Ovary (tissue), 9 donors: Measurements from ENCODE around the gene NATD1. TPM values are rescaled to one million over a fixed set of nuclear protein-coding genes. Genes with fewer than 3 reads are reported as not detected.
"Not testable (repeated sequence)": the region's sequence is repeated elsewhere in the genome, so short reads cannot be mapped to it uniquely, and the experiment has no call there.

Experiments used
- DNase-seq, 5 donors: peaks; one replicate each; pipeline ENCODE4 v3.0.0-alpha.2; 2019 to 2020
- H3K27ac ChIP-seq, 2 donors: fragments of 200-600 bp; one replicate each; pipeline versions ENCODE4 v1.5.1 to v1.8.0; 2019 to 2022
- H3K27me3 ChIP-seq: fragments of 200-600 bp; one replicate; pipeline ENCODE4 v1.8.0; 2022
- H3K36me3 ChIP-seq: fragments of 200-600 bp; sonication (generic); one replicate; pipeline ENCODE4 v1.5.1; 2019
- H3K4me1 ChIP-seq: one replicate; pipeline ENCODE4 v1.8.1; 2013; ENCODE audit warnings: mild to moderate bottlenecking, moderate library complexity; ENCODE audit not compliant: insufficient read depth
- H3K4me3 ChIP-seq: fragments of 200-600 bp; sonication (generic); one replicate; pipeline ENCODE4 v1.5.1; 2017
- H3K9me3 ChIP-seq, 2 donors: fragments of 200-600 bp in 1 of 2; sonication (generic) in 1 of 2; one replicate each; pipeline versions ENCODE4 v1.5.1 to v1.8.1; 2013 to 2019; ENCODE audit warnings: mild to moderate bottlenecking in 1 of 2, moderate library complexity in 1 of 2
- CTCF ChIP-seq, 3 donors: fragments of 450-650 bp in 2 of 3; fragments of 200-600 bp in 1 of 3; IDR thresholded peaks; one replicate each; pipeline versions ENCODE4 v1.5.1 to v1.8.0; 2016 to 2022; ENCODE audit warnings: antibody characterized with exemption in 3 of 3, mild to moderate bottlenecking in 1 of 3
- EP300 ChIP-seq: sonication (generic); formaldehyde crosslinking; IDR thresholded peaks from one replicate; pipeline ENCODE4 v1.6.1; 2017; ENCODE audit warnings: antibody characterized with exemption
- POLR2A ChIP-seq: fragments of 450-650 bp; IDR thresholded peaks from one replicate; pipeline ENCODE4 v1.6.1; 2017; ENCODE audit warnings: antibody characterized with exemption, mild to moderate bottlenecking, moderate library complexity
- WGBS, 3 donors: extraction: QIAGEN DNeasy Blood & Tissue Kit in 1 of 3; methylation state at CpG; one replicate each; pipeline versions ENCODE4 v1.1.5 to v1.1.7; 2013 to 2017; 5-methylcytosine and 5-hydroxymethylcytosine counted together
- intact Hi-C, 4 donors: fragments of 100-400 bp; cut with DNase I; formaldehyde crosslinking; loops; one replicate each; pipeline versions ENCODE4 v1.11.0 to v1.15.1; 2022 to 2023
- polyA plus RNA-seq, 2 donors: library from polyadenylated mRNA; stranded (reverse); fragments of 200-250 nt in 1 of 2; fragments of 350-450 nt in 1 of 2; fragmentation: Illumina TruSeq in 1 of 2; extraction: RNeasy Lipid Tissue Mini Kit (QIAGEN cat#74804) in 1 of 2; gene quantifications; one replicate each; pipeline ENCODE4 v1.2.3, GENCODE V29; 2013 to 2014
- small RNA-seq: library from RNA; depleted of rRNA; stranded (forward); fragments of <200 nt; gene quantifications from one replicate; pipeline ENCODE3, GENCODE V24; 2016
- total RNA-seq, 7 donors: library from RNA; depleted of rRNA in 2 of 7; stranded (reverse); fragments of >200 nt in 2 of 7; fragmentation: NEBNext Ultra II Directional in 3 of 7; extraction: Animal tissue kit (Norgen Biotek cat#: 25700) in 3 of 7; gene quantifications; one replicate each; pipeline versions ENCODE4 v1.1.0 to v1.2.4, GENCODE V29; 2016 to 2023
- donor health status: DM: no; HTN: no; CAD: no; lungs with moderate emphysema.
- donor health status: DM: no; HTN: no; CAD: no.
- donor health status: Bipolar disorder and iron deficiency.
- donor health status: DM: yes; HTN: yes; CAD: no.
- donor health status: DM: no; HTN: no; CAD: no.
- donor health status: DM: yes; HTN: yes; CAD: no.

The NATD1 gene
- total and polyA plus RNA-seq, 9 donors, result 2.8 to 9.0 (median 5.3) TPM

DNA sequence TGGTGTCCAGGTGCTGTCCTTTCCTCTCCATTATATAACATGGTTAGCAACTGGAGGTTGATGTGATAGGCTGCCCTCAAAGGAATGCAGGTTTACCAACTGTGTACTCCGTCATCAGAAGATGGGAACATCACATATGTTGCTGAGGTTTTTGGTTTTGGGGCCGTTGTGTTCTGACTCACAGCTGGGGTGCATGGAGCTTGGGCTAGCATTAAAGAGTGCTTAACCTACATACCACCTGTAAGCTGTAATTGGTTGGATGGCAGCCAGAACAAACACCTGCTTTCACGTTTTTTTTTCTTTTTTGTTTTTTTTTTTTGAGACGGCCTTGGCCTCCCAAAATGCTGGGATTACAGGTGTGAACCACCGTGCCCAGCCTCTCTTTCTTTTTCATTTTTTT, 60.2 kb downstream of the NATD1 start:
- intact Hi-C loops, result no loop called here

GRCh38 chr17:21192414-21192813, 60.8 kb downstream of the NATD1 start:
- H3K9me3 ChIP-seq, DNase-seq, H3K36me3 ChIP-seq, H3K4me1 ChIP-seq, intact Hi-C loops, H3K27ac ChIP-seq, H3K4me3 ChIP-seq, H3K27me3 ChIP-seq: not testable (repeated sequence)
- 91 to 94% (median 94%) methylated on average over 7 of the region's 7 CpGs for WGBS, 3 donors

More for the DNA sequence above, 60.2 kb downstream of the NATD1 start:
- H3K27ac ChIP-seq, result no peak overlapping the region
- no peaks in the 10 kb centered on the region for H3K9me3 ChIP-seq
- DNase-seq, result no peak
- TF ChIP-seq CTCF (IDR thresholded peaks at IDR 0.05) (no peak), POLR2A (no peak), EP300 (no peak)
- no peak overlapping the region for H3K4me3 ChIP-seq
- 70 to 78% (median 72%) methylated on average over 5 of the region's 5 CpGs for WGBS, 3 donors
- H3K27me3 ChIP-seq, result no peaks in the 10 kb centered on the region
- H3K4me1 ChIP-seq, result peaks cover 8% of the 10 kb centered on the region
- no peaks in the 10 kb centered on the region for H3K36me3 ChIP-seq

- WGBS, 3 donors, result 5 to 10% (median 10%) methylated on average over 2 of the region's 2 CpGs
- H3K36me3 ChIP-seq, result no peaks in the 10 kb centered on the region
- no peaks in the 10 kb centered on the region for H3K9me3 ChIP-seq
- intact Hi-C loops, result no loop called here
- no peak for TF ChIP-seq POLR2A
- TF ChIP-seq CTCF (IDR thresholded peaks at IDR 0.05), result no peak
- no peak for TF ChIP-seq EP300
- DNase-seq, result no peak
- no peak overlapping the region for H3K4me3 ChIP-seq
- no peak overlapping the region for H3K27ac ChIP-seq
- H3K4me1 ChIP-seq, result peaks cover 8% of the 10 kb centered on the region
- H3K27me3 ChIP-seq, result no peaks in the 10 kb centered on the region
Observed at GRCh38 chr17:21191698-21192097, 61.5 kb downstream of the NATD1 start.

DNA sequence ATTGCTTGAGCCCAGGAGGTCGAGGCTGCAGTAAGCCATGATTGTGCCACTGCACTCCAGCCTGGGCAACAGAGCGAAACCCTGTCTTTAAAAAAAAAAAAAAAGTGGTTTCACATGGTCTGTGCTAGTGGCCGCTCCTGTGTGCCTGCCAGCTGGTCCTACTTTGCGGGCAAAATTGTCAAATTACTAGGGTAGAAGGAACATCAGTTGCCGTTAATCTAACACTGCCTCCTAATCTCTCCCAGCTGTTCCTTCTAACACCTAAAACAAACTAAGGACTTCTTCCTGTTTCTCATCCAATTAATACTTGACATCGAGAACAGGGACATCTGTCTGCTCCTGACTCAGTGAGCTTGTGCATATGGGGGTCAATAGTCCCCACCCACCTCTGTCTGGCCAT, 63.1 kb downstream of the NATD1 start:
- H3K27ac ChIP-seq, result no peak overlapping the region
- H3K27me3 ChIP-seq, result no peaks in the 10 kb centered on the region
- H3K36me3 ChIP-seq, result no peaks in the 10 kb centered on the region
- intact Hi-C loops, result no loop called here
- WGBS, 3 donors, result 87 to 94% (median 91%) methylated on average over 6 of the region's 6 CpGs
- H3K4me1 ChIP-seq, result peaks cover 8% of the 10 kb centered on the region
- no peaks in the 10 kb centered on the region for H3K9me3 ChIP-seq
- DNase-seq, result no peak
- no peak for TF ChIP-seq POLR2A
- no peak for TF ChIP-seq EP300
- TF ChIP-seq CTCF (IDR thresholded peaks at IDR 0.05), result no peak
- no peak overlapping the region for H3K4me3 ChIP-seq

GRCh38 chr17:21189361-21189760, 63.8 kb downstream of the NATD1 start:
- Histone ChIP-seq H3K4me1 (peaks cover 8% of the 10 kb centered on the region), H3K27me3 (no peaks in the 10 kb centered on the region), H3K9me3 (no peaks in the 10 kb centered on the region), H3K27ac (no peak overlapping the region), H3K36me3 (no peaks in the 10 kb centered on the region), H3K4me3 (no peak overlapping the region)
- WGBS, 3 donors, result 93 to 96% (median 95%) methylated on average over 4 of the region's 4 CpGs
- TF ChIP-seq CTCF (IDR thresholded peaks at IDR 0.05) (no peak), EP300 (no peak), POLR2A (no peak)
- no peak for DNase-seq
- intact Hi-C loops, result no loop called here

Small RNAs within 50 kb of the gene (small RNA-seq; reads per million reads assigned to genes)
- gene RN7SL426P, result not detected

Other genes with a start within 250 kb of the NATD1 start
- 100 to 1,000 TPM in 6 of 7 donors, 10 to 100 TPM in 1; 76.7 to 246 (median 197) TPM for gene USP22, start 210.4 kb downstream of the NATD1 start, total RNA-seq
- 100 to 1,000 TPM in 1 of 2 donors, 10 to 100 TPM in 1; 75.2 to 209 TPM for gene USP22, start 210.4 kb downstream of the NATD1 start, polyA plus RNA-seq
- 10 to 100 TPM; 10.7 to 27.9 (median 13.6) TPM for gene DHRS7B, start 126.4 kb downstream of the NATD1 start, total RNA-seq
- 10 to 100 TPM; 19.2 to 28.3 TPM for gene DHRS7B, start 126.4 kb downstream of the NATD1 start, polyA plus RNA-seq
- 10 to 100 TPM; 10.5 to 18.5 (median 15.8) TPM for gene TMEM11, start 39.2 kb downstream of the NATD1 start, total RNA-seq
- 10 to 100 TPM; 17.1 to 20.0 TPM for gene TMEM11, start 39.2 kb downstream of the NATD1 start, polyA plus RNA-seq
- gene MAP2K3, start 31.3 kb upstream of the NATD1 start, total RNA-seq, result 10 to 100 TPM in 6 of 7 donors, 1 to 10 TPM in 1; 9.1 to 45.5 (median 18.9) TPM
- 10 to 100 TPM in 1 of 2 donors, 1 to 10 TPM in 1; 9.5 to 11.1 TPM for gene MAP2K3, start 31.3 kb upstream of the NATD1 start, polyA plus RNA-seq
- gene KCNJ12, start 122.9 kb upstream of the NATD1 start, total RNA-seq, result 1 to 10 TPM in 4 of 7 donors, under 1 TPM in 3; 0.12 to 1.9 (median 1.3) TPM
- gene KCNJ12, start 122.9 kb upstream of the NATD1 start, polyA plus RNA-seq, result under 1 TPM; 0.25 to 0.32 TPM